Osteoblast (primary cell): ENCODE measurements around the gene BOK. TPM values are rescaled to one million over a fixed set of nuclear protein-coding genes. Genes with fewer than 3 reads are reported as not detected.

Experiments
- DNase-seq: peaks from one replicate; pipeline ENCODE4 v3.0.0; 2011; ENCODE audit warnings: low spot score, mixed read lengths; ENCODE audit not compliant: insufficient read length; ENCODE audit errors: missing footprints
- H2AFZ ChIP-seq: 2 replicates; pipeline ENCODE4 v1.6.0; 2011; ENCODE audit warnings: mild to moderate bottlenecking, low read length
- H3K27ac ChIP-seq: 2 replicates; pipeline ENCODE4 v1.5.1; 2011; ENCODE audit warnings: mild to moderate bottlenecking, low read depth, low read length, moderate library complexity
- H3K27me3 ChIP-seq: 2 replicates; pipeline ENCODE4 v1.6.0; 2012; ENCODE audit warnings: mild to moderate bottlenecking, control low read depth, inconsistent platforms, low read length, moderate library complexity; ENCODE audit not compliant: insufficient read depth
- H3K36me3 ChIP-seq: 2 replicates; pipeline ENCODE4 v1.5.1; 2011; ENCODE audit warnings: mild to moderate bottlenecking, low read length, control low read depth, moderate library complexity; ENCODE audit not compliant: insufficient read depth
- H3K4me1 ChIP-seq: 2 replicates; pipeline ENCODE4 v1.5.1; 2011; ENCODE audit warnings: mild to moderate bottlenecking, low read length, control low read depth, moderate library complexity; ENCODE audit not compliant: insufficient read depth
- H3K4me2 ChIP-seq: 2 replicates; pipeline ENCODE4 v1.6.0; 2011; ENCODE audit warnings: mild to moderate bottlenecking, low read length; ENCODE audit not compliant: insufficient read depth
- H3K4me3 ChIP-seq: fragments of 200-600 bp; sonication (generic); 3 replicates; pipeline ENCODE4 v1.5.1; 2012; ENCODE audit warnings: mild to moderate bottlenecking, low read length, inconsistent platforms; ENCODE audit not compliant: insufficient read depth
- H3K79me2 ChIP-seq: 2 replicates; pipeline ENCODE4 v1.6.0; 2012; ENCODE audit warnings: mild to moderate bottlenecking, low read length, control low read depth, inconsistent platforms; ENCODE audit not compliant: insufficient read depth
- H3K9me3 ChIP-seq: 2 replicates; pipeline ENCODE4 v1.5.1; 2011; ENCODE audit warnings: low read depth, low read length, control low read depth
- H4K20me1 ChIP-seq: 2 replicates; pipeline ENCODE4 v1.6.0; 2012; ENCODE audit warnings: mild to moderate bottlenecking, low read length, control low read depth; ENCODE audit not compliant: insufficient read depth
- CTCF ChIP-seq: IDR thresholded peaks from 2 replicates; pipeline ENCODE4 v1.5.1; 2011; ENCODE audit warnings: mild to moderate bottlenecking, low read depth, low read length, moderate library complexity; ENCODE audit errors: extremely low read depth
- total RNA-seq: library from RNA; depleted of rRNA; stranded (reverse); fragments of >200 nt; gene quantifications from 2 replicates; pipeline ENCODE4 v1.2.3, GENCODE V29; 2012

The BOK gene
- total RNA-seq, 1 donor, result 41.3 TPM

GRCh38 chr2:241561832-241562231 is 3.3 kb downstream of the BOK start:
- no peak for TF ChIP-seq CTCF
- Histone ChIP-seq H2AFZ (no peak overlapping the region), H4K20me1 (peaks cover 45% of the 10 kb centered on the region), H3K79me2 (peaks cover 52% of the 10 kb centered on the region), H3K4me1 (peaks cover 26% of the 10 kb centered on the region), H3K27ac (peak overlapping the region; percentile 37), H3K36me3 (peaks cover 14% of the 10 kb centered on the region), H3K27me3 (no peaks in the 10 kb centered on the region), H3K4me3 (peak overlapping the region; percentile 30), H3K9me3 (no peaks in the 10 kb centered on the region), H3K4me2 (peak overlapping the region; percentile 40)
- peak; percentile 100 for DNase-seq

DNA sequence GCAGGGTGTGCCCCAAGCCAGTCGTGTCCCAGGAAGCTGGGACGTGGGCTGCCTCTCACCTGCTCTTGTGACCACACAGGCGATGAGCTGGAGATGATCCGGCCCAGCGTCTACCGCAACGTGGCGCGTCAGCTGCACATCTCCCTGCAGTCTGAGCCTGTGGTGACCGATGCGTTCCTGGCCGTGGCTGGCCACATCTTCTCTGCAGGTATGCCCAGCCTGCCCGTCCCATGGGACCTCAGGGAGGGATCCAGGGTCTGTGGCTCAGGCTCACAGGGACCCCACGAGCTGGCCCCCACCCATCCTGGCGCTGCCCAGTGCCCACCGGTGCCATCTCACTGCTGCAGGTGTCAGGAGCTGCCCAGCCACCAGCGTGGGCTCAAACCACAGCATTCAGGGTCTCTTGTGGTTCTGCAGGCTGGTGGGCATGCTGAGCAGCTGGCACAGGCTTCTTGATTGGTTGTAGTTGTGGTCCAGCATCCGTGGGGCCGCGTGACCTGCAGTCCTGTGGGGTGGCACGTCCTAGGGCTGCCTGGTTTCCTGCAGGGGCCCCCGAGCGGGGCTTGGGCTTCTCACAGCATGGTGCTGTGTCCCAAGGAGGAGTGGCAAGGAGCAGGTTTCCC is 3.8 kb downstream of the BOK start:
- Histone ChIP-seq H2AFZ (no peak overlapping the region), H3K4me3 (peak overlapping the region; percentile 30), H4K20me1 (peaks cover 51% of the 10 kb centered on the region), H3K9me3 (no peaks in the 10 kb centered on the region), H3K79me2 (peaks cover 53% of the 10 kb centered on the region), H3K36me3 (peaks cover 14% of the 10 kb centered on the region), H3K27ac (peak overlapping the region; percentile 37), H3K4me1 (peaks cover 26% of the 10 kb centered on the region), H3K27me3 (no peaks in the 10 kb centered on the region), H3K4me2 (peak overlapping the region; percentile 40)
- TF ChIP-seq CTCF, result no peak
- DNase-seq, result peak; percentile 70

GRCh38 chr2:241563031-241563507 is 4.5 kb downstream of the BOK start:
- Histone ChIP-seq H3K9me3 (no peaks in the 10 kb centered on the region), H3K27ac (no peak overlapping the region), H3K4me1 (peaks cover 25% of the 10 kb centered on the region), H3K4me2 (no peak overlapping the region), H3K36me3 (peaks cover 14% of the 10 kb centered on the region), H3K27me3 (no peaks in the 10 kb centered on the region), H3K4me3 (no peak overlapping the region), H2AFZ (no peak overlapping the region), H4K20me1 (peaks cover 52% of the 10 kb centered on the region), H3K79me2 (peaks cover 57% of the 10 kb centered on the region)
- DNase-seq, result peak; percentile 80
- no peak for TF ChIP-seq CTCF

DNA sequence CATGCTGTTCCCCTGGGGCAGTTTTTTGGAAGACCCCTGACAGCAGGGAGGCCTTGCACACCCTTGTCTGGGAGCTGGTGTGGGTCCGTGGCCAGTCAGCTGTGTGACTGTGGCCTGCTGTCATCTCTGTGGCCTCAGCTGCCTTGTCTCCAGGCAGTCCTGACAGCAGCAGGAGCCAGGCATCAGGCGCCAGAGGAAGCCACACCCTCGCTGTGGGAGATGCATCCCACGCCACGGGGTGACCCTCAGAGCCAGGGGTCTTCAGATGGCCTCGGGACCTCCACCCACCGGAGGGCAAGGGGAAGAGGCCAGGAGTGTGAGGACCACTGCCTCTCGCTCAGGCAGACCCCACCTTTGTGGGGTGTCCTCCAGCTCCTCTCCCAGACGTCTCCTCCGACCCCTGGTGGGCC is 5.0 kb downstream of the BOK start:
- Histone ChIP-seq H3K79me2 (peaks cover 57% of the 10 kb centered on the region), H3K27me3 (no peaks in the 10 kb centered on the region), H4K20me1 (peaks cover 52% of the 10 kb centered on the region), H2AFZ (no peak overlapping the region), H3K36me3 (peaks cover 14% of the 10 kb centered on the region), H3K27ac (no peak overlapping the region), H3K9me3 (no peaks in the 10 kb centered on the region), H3K4me2 (no peak overlapping the region), H3K4me3 (no peak overlapping the region), H3K4me1 (peaks cover 23% of the 10 kb centered on the region)
- TF ChIP-seq CTCF, result no peak
- DNase-seq, result peak; percentile 36
